Small intestine (tissue), 7 donors: ENCODE measurements around the gene PPARA. TPM values are rescaled to one million over a fixed set of nuclear protein-coding genes. Genes with fewer than 3 reads are reported as not detected.
A peak's percentile ranks its signal among the peaks of the same experiment; 100 is the strongest.

Source experiments
- DNase-seq, 2 donors: peaks; one replicate each; pipeline versions ENCODE4 v3.0.0 to v3.0.0-alpha.2; 2013
- FAIRE-seq: peaks from 2 replicates; lab custom pipeline; 2012; peaks lifted over from hg19 to GRCh38; lab: Jason Lieb, UNC
- H3K27ac ChIP-seq, 3 donors: one replicate each; pipeline ENCODE4 v1.5.1; 2013; ENCODE audit warnings: low read length in 2 of 3, mild to moderate bottlenecking in 2 of 3, control low read depth in 1 of 3, inconsistent platforms in 1 of 3, low read depth in 1 of 3, moderate library complexity in 1 of 3
- H3K27me3 ChIP-seq, 3 donors: one replicate each; pipeline ENCODE4 v1.6.1; 2013; ENCODE audit warnings: low read length in 3 of 3, inconsistent platforms in 1 of 3; ENCODE audit not compliant: control insufficient read depth in 3 of 3, insufficient read depth in 3 of 3
- H3K36me3 ChIP-seq, 3 donors: one replicate each; pipeline ENCODE4 v1.6.1; 2013; ENCODE audit warnings: low read length in 3 of 3, inconsistent platforms in 1 of 3, low read depth in 1 of 3, mild to moderate bottlenecking in 1 of 3, moderate library complexity in 1 of 3; ENCODE audit not compliant: control insufficient read depth in 3 of 3, insufficient read depth in 2 of 3
- H3K4me1 ChIP-seq, 3 donors: one replicate each; pipeline ENCODE4 v1.6.1; 2013; ENCODE audit warnings: low read length in 2 of 3, inconsistent platforms in 1 of 3, low read depth in 1 of 3, mild to moderate bottlenecking in 1 of 3, moderate library complexity in 1 of 3; ENCODE audit not compliant: control insufficient read depth in 3 of 3, insufficient read depth in 2 of 3
- H3K4me3 ChIP-seq, 3 donors: one replicate each; pipeline ENCODE4 v1.5.1; 2013; ENCODE audit warnings: low read length in 3 of 3, control low read depth in 1 of 3, inconsistent platforms in 1 of 3, low read depth in 1 of 3, mild to moderate bottlenecking in 1 of 3, moderate library complexity in 1 of 3
- H3K9me3 ChIP-seq, 2 donors: one replicate each; pipeline ENCODE4 v1.6.1; 2013; ENCODE audit warnings: low read depth in 1 of 2, low read length in 1 of 2; ENCODE audit not compliant: control insufficient read depth in 2 of 2, insufficient read depth in 1 of 2
- WGBS, 3 donors: extraction: QIAGEN DNeasy Blood & Tissue Kit; methylation state at CpG; one replicate each; pipeline ENCODE4 v1.1.7; 2013; 5-methylcytosine and 5-hydroxymethylcytosine counted together
- polyA plus RNA-seq, 4 donors: library from polyadenylated mRNA; stranded (reverse) in 3 of 4; unstranded in 1 of 4; fragments of 200-250 nt in 3 of 4; fragments of 120-200 nt in 1 of 4; gene quantifications; one replicate each; pipeline versions ENCODE4 v1.2.1 to v1.2.3, GENCODE V29; 2013
- donor health status: healthy with polysubstance abuse.
- donor health status: control.
- donor health status: control.
- donor health status: Bipolar disorder and iron deficiency.
- donor health status: healthy.

The PPARA gene
- polyA plus RNA-seq, 4 donors = 19.9 to 53.6 (median 23.0) TPM

GRCh38 chr22:46287873-46288751 is 137.8 kb downstream of the PPARA start:
- FAIRE-seq (no peak), DNase-seq (peak in 1 of 2 donors; percentile 59)
- peak overlapping the region in 1 of 3 donors; percentile 22 for H3K4me3 ChIP-seq
- peaks cover 0 to 4% of the 10 kb centered on the region in 2 donors for H3K9me3 ChIP-seq
- H3K4me1 ChIP-seq = no peaks in the 10 kb centered on the region
- WGBS, 3 donors = 69 to 80% (median 74%) methylated on average over 23 to 24 of the region's 24 CpGs
- peak overlapping the region in 2 of 3 donors; percentile 12 to 83 for H3K27ac ChIP-seq
- peaks cover 13 to 94% (median 44%) of the 10 kb centered on the region in 3 donors for H3K36me3 ChIP-seq
- H3K27me3 ChIP-seq = no peaks in the 10 kb centered on the region

DNA sequence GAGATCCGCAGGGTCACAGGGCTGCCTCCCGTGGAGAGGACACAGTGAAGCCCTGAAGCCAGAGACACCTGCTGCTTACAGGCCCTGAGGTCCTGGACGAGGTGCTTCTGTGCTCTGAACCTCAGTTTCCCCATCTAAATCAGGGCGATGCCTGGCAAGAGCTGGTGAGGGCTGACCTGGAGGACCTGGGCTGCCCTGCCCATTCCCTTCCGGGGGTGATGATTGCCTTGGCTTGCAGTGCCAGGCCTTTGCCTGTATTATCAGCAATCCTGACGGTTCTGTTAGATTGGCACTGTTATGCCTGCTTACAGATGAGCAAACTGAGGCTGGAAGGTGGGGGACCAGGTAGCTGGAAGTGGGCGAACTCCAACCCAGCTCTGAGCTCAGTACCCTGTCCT is 138.5 kb downstream of the PPARA start:
- H3K27me3 ChIP-seq = no peaks in the 10 kb centered on the region
- H3K36me3 ChIP-seq = peaks cover 14 to 98% (median 44%) of the 10 kb centered on the region in 3 donors
- FAIRE-seq (no peak), DNase-seq (no peak)
- H3K4me1 ChIP-seq = no peaks in the 10 kb centered on the region
- 90 to 91% (median 91%) methylated on average over 7 of the region's 7 CpGs for WGBS, 3 donors
- peak overlapping the region in 1 of 3 donors; percentile 43 for H3K27ac ChIP-seq
- no peak overlapping the region for H3K4me3 ChIP-seq
- H3K9me3 ChIP-seq = peaks cover 0 to 4% of the 10 kb centered on the region in 2 donors

GRCh38 chr22:46289244-46289891 is 139.0 kb downstream of the PPARA start:
- H3K4me3 ChIP-seq = no peak overlapping the region
- no peak overlapping the region for H3K27ac ChIP-seq
- peaks cover 0 to 4% of the 10 kb centered on the region in 2 donors for H3K9me3 ChIP-seq
- DNase-seq = no peak
- H3K4me1 ChIP-seq = no peaks in the 10 kb centered on the region
- 88 to 95% (median 94%) methylated on average over 28 to 33 of the region's 33 CpGs for WGBS, 3 donors
- no peak for FAIRE-seq
- no peaks in the 10 kb centered on the region for H3K27me3 ChIP-seq
- peaks cover 14 to 98% (median 40%) of the 10 kb centered on the region in 3 donors for H3K36me3 ChIP-seq

DNA sequence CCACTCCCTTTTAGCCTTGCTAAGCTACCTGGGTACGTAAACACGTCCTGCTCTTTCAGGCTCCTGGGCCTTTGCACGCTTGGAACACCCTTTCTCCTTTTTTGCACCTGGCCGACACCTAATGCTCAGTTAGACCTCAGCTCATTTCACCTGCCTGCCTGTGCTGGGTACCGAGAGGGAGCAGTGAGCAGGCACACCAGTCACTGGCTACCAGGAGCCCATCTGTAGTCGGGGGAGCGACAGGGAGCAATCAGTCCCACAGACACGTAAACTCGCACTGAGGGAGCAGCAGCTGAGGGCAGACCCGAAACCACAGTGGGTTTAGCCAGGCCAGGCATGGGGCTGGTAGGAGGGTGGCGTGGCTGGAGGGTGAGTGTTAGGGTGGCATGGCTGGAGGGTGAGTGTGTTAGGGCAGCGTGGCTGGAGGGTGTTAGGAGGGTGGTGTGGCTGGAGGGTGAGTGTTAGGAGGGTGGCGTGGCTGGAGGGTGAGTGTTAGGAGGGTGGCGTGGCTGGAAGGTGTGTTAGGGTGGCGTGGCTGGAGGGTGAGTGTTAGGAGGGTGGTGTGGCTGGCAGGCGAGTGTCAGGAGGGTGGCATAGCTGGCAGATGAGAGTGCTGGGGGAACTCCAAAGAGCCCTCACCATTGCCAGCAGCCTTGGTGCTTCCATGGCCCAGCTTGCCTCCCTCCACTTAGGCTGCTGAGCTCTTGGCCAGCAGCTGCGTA is 140.0 kb downstream of the PPARA start:
- no peaks in the 10 kb centered on the region for H3K4me1 ChIP-seq
- peaks cover 14 to 92% (median 33%) of the 10 kb centered on the region in 3 donors for H3K36me3 ChIP-seq
- no peak overlapping the region for H3K4me3 ChIP-seq
- no peaks in the 10 kb centered on the region for H3K27me3 ChIP-seq
- no peak for FAIRE-seq
- no peak for DNase-seq
- 93 to 95% (median 95%) methylated on average over 17 of the region's 17 CpGs for WGBS, 3 donors
- peaks cover 0 to 4% of the 10 kb centered on the region in 2 donors for H3K9me3 ChIP-seq
- peak overlapping the region in 1 of 3 donors; percentile 12 for H3K27ac ChIP-seq

DNA sequence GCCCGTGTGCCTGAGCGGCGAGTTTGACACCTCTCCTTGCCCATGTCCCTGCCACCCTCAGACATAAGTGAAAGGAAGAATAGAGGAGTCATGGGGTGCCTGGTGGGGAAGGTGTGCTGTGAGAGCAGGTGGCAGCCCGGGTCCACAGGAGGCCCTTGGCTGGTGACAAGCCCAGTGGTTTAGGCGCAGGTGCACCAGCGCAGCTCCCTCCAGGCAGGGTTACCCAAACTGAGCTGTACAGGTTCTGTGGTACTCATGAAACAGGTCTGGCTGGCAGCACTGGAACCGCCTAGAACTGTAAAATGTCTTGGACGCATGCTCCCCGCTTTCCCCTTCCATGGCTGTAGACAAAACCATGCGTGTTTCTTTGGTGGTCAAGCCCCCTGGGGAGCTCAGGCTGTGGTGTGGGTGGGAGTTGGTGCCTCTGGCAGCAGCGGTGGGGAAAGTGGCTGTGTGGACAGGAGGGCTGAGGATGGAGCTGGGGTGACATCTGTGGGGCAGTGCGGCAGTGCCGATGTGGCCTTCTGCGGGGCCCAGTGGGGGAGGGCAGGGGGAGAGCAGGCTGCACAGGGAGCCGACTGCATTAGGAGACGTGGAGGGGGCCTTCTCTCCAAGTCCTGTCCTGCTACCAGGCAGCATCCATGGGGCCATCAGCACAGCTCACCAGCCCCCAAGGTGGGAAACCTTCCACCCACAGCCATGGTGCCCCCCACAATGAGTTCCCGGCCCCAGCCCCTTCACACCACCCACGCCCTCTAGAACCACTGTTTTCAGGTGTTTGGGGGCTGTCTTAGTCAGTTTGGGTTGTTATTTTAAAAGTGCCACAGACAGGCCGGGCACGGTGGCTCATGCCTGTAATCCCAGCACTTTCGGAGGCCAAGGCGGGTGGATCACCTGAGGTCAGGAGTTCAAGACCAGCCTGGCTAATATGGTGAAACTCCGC is 140.8 kb downstream of the PPARA start:
- Histone ChIP-seq H3K36me3 (peaks cover 14 to 84% (median 30%) of the 10 kb centered on the region in 3 donors), H3K27ac (no peak overlapping the region), H3K27me3 (no peaks in the 10 kb centered on the region), H3K9me3 (peaks cover 0 to 4% of the 10 kb centered on the region in 2 donors), H3K4me3 (no peak overlapping the region), H3K4me1 (peaks cover 0 to 7% (median 4%) of the 10 kb centered on the region in 3 donors)
- FAIRE-seq = no peak
- DNase-seq = no peak
- WGBS, 3 donors = 95 to 98% (median 96%) methylated on average over 21 to 23 of the region's 23 CpGs

DNA sequence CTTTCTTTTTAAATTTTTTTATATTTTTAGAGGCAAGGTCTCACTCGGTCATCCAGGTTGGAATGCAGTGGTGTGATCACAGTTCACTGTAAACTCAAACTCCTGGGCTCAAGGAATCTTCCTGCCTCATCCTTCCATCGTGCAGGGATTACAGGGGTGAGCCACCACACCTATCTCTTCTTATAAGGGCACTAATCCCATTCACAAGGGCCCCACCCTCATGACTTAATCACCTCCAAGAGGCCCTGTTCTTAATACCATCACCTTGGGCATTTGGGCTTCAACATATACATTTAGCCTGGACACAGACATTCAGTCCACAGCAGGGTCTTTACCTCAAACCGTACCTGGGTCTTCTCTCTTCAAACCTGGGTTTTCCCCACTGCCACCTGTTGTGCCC is 141.8 kb downstream of the PPARA start:
- Histone ChIP-seq H3K4me1 (peaks cover 3 to 11% (median 4%) of the 10 kb centered on the region in 3 donors), H3K4me3 (no peak overlapping the region), H3K36me3 (peaks cover 14 to 74% (median 24%) of the 10 kb centered on the region in 3 donors), H3K27ac (peak overlapping the region in 1 of 3 donors; percentile 43), H3K27me3 (no peaks in the 10 kb centered on the region), H3K9me3 (peaks cover 0 to 4% of the 10 kb centered on the region in 2 donors)
- 92 to 97% (median 94%) methylated on average over 3 of the region's 3 CpGs for WGBS, 3 donors
- DNase-seq = no peak
- no peak for FAIRE-seq

GRCh38 chr22:46292732-46293131 is 142.4 kb downstream of the PPARA start:
- H3K27ac ChIP-seq = peak overlapping the region in 1 of 3 donors; percentile 43
- DNase-seq (no peak), FAIRE-seq (no peak)
- peaks cover 3 to 15% (median 4%) of the 10 kb centered on the region in 3 donors for H3K4me1 ChIP-seq
- H3K4me3 ChIP-seq = no peak overlapping the region
- WGBS, 3 donors = 87 to 91% (median 87%) methylated on average over 14 of the region's 14 CpGs
- H3K27me3 ChIP-seq = no peaks in the 10 kb centered on the region
- peaks cover 11 to 68% (median 24%) of the 10 kb centered on the region in 3 donors for H3K36me3 ChIP-seq
- H3K9me3 ChIP-seq = peaks cover 0 to 4% of the 10 kb centered on the region in 2 donors
